Measurements from ENCODE around the gene CEP41.
A peak's percentile ranks its signal among the peaks of the same experiment; 100 is the strongest.

CEP41 gene

DNA sequence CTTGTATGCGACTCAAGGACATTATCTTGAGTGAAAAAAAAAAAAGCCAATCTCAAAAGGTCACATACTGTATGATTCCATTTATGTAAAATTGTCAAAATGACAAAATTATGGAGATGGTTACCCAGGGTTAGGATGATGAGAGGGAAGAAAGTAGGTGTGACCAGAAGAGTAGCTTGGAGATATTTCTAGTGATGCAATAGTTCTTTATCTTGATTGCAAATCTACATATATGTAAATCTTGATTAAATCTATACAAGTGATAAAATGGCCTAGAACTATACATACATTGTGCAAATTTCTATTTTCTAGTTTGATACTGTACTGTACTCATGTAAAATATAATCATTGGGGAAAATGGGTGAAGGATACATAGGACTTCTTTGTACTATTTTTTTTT, 4.6 kb downstream of the CEP41 start:
- TF ChIP-seq GATA3 (IDR thresholded peaks at IDR 0.05; ENCODE audit: low read depth, low read length) (0 out of 2 replicates have a peak, but pooled peaks have one; percentile 16), GATA2 (IDR thresholded peaks at IDR 0.05; ENCODE audit: low read depth, low read length) (no peak)

DNA sequence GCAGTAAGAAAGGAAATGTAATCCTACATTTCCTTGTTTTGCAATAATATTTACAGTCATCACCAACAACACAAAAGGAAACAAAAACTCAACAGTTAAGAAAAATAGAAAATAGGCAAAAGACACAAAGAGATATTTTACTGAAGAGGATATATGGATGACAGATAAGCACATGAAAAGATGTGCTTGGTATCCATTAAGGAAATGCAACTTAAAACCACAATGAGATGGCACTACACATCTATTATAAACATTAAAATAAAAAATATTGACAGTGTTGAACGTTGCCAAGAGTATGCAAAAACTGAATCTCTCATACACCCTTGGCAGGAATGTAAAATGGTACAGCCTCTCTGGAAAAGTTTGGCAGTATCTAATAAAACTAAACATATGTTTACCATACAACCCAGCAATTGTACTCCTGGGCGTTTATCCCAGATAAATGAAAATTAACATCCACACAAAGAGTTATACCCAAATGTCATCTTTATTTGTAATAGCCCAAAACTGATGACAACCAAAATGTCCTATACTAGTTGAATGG, 5.4 kb downstream of the CEP41 start:
- TF ChIP-seq GATA3 (IDR thresholded peaks at IDR 0.05; ENCODE audit: low read depth, low read length) (no peak), GATA2 (IDR thresholded peaks at IDR 0.05; ENCODE audit: low read depth, low read length) (no peak)

DNA sequence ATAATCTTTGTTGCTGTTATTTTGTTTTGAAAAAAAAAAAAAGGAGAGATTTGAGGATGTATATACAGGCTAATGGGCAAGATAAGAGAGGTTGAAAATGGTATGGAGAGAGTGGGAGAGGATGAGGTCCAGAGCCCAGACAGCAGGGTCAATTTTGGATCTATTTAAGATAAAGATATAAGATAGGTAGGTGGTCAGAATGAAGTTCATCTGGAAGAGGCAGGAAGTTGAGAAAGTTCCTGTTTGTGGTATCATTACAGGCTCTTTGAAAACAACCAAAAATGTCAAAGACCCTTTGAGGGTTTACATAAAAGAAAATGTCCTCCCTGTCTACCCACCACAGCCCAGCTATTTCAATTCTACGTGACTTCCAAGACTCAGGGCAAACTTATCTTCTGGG, 7.5 kb downstream of the CEP41 start:
- TF ChIP-seq GATA3 (IDR thresholded peaks at IDR 0.05; ENCODE audit: low read depth, low read length), result no peak

DNA sequence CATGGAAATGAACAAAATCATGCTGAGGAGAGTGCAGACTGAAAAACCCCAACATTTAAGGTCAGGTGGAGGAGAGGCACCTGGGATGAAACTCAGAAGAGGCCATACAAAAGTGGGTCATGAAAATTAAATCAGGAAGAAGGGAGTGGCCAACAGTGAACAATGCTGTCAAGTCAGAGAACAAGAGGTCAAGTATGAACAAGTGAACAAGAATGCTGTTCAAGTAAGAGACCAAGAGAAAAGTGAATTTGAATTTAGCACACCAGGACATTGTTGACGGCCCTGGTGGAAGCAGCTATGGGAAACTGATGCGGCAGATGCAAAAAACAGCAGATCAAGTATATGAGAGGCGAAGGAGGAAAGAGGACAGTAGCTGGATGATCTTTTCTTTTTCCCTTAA, 7.9 kb downstream of the CEP41 start:
- TF ChIP-seq GATA3 (IDR thresholded peaks at IDR 0.05; ENCODE audit: low read depth, low read length) (no peak), GATA2 (IDR thresholded peaks at IDR 0.05; ENCODE audit: low read depth, low read length) (no peak)

DNA sequence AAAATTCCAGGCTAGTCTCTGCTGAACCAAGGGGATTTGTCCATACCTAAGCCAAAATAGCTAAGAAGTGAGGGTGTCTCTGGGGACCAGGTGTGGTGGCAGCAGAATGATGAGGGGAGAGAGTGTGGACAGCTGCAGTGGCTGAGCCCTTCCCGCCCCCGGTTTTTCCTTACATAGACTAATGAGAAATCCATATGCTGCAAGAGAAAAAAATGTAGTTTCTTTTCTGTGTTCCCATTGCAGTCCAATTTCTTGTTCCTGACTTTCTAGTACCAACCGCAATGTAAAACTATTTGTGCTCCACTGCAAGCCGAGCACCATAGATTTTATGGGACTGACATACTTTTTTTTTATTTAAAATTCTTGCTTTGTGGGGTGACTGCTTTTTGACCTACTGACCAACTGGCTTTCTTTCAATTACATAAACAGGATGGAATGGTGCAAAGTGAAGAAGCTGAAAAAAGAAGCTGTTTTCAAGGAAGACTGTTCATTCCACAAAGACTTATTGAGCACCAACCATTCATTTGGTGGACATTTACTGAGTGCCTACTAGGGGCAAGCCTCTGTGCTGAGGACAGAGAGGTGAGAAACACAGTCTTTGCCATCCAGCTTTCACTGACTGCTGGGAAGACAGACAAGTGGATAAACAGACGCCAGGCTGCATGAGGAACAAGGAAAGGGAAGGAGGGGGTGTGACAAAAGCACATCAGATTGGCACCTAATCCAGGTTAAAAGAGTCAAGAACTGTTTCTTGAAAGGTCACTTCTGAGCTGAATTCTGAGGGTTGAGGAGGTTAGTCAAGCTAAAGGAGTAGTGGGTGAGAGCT, 9.8 kb downstream of the CEP41 start:
- TF ChIP-seq GATA3 (IDR thresholded peaks at IDR 0.05; ENCODE audit: low read depth, low read length), result no peak
- no peak for TF ChIP-seq GATA2 (IDR thresholded peaks at IDR 0.05; ENCODE audit: low read depth, low read length)

DNA sequence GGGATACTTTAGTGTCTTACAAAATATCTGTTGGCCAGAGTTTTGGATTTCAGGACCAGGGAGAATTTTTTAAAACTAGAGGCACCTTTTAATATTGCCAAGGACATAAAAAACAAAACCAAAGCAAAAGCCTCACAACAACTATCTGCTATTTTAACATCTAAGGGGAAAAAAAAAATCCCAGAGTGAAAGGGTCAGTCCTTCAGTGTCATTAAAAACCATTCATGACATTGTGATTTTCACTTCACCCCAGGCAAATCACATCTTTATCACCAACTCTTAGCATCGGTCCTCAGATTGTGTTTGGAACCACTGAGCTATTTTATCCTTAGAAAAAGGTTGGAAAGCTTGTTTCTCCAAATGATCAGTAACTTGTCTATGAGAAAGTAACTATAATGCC, 10.7 kb downstream of the CEP41 start:
- TF ChIP-seq GATA3 (IDR thresholded peaks at IDR 0.05; ENCODE audit: low read depth, low read length) (no peak), GATA2 (IDR thresholded peaks at IDR 0.05; ENCODE audit: low read depth, low read length) (no peak)

DNA sequence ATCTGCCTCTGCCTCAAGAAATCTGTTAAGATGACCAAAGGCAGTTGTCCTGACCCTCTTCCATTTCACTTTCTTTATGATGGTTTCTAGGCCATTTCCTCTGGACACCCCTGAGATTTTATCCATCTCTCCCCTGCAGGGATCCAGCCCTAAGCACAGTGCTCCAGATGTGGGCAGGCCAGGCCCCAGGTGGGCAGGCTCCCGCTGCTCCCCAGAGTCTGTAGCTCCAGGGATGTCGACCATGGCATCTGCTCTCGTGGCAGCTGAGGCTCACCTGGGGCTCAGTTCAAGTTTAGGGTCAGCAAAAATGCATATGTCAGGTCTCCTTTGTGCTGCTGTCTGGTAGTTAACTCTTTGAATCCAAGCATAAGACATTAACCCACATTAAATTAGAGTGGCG, 11.8 kb downstream of the CEP41 start:
- TF ChIP-seq GATA2 (IDR thresholded peaks at IDR 0.05; ENCODE audit: low read depth, low read length), result no peak
- no peak for TF ChIP-seq GATA3 (IDR thresholded peaks at IDR 0.05; ENCODE audit: low read depth, low read length)

DNA sequence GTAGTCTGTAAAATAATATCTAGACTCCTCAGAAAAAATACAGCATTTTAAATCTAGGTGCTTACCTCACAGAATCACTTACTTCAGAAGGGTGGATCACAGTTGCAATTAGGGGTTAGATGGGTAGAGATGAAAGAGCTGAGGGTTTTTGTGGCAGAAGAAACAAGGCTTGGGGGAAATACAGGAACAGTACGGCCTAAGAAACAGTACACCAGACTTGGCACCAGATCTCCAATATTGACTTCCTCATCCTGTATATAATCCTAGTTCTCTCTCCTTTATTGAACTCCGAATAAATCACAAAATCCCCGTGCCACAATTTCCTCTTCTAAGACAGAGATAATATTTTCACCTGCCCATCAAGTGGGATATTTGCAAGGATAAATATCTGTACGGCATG, 14.3 kb downstream of the CEP41 start:
- no peak for TF ChIP-seq GATA3 (IDR thresholded peaks at IDR 0.05; ENCODE audit: low read depth, low read length)
- TF ChIP-seq GATA2 (IDR thresholded peaks at IDR 0.05; ENCODE audit: low read depth, low read length), result no peak

DNA sequence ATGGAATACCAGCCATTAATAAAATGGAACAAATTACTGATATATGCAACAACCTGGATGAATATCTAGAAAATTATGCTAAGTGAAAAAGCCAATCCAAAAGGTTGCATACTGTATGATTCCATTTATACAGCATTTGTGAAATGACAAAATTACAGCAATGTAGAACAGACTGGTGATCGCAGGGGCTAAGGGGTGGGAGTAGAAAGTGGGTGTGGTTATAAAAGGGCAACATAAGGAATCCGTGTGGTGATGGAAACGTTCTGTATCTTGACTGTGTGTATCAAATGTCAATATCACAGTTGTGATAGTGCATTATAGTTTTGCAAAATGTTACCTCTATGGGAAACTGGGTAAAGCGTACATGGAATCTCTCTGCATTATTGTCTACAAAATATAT, 15.0 kb downstream of the CEP41 start:
- TF ChIP-seq GATA3 (IDR thresholded peaks at IDR 0.05; ENCODE audit: low read depth, low read length) (no peak), GATA2 (IDR thresholded peaks at IDR 0.05; ENCODE audit: low read depth, low read length) (no peak)

DNA sequence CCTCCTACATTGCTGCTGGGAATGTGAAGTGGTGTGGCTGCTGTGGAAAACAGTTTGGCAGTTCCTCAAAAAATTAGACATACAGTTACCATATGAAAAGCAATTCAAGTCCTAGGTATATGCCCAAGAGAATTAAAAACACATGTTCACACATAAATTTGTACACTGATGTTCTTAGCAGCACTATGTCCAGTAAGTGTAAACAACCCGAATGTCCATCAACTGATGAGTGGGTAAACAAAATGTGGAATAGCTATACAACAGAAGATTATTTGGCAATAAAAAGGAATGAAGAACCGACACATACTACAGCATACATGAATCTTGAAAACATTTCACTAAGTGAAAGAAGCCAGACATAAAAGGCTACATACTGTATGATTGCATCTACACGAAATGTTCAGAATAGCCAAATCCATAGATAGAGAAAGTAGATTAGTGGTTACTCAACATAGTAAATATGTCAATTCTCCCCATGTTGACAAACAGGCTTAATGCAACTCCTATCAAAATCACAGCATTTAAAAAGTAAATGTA, 17.2 kb downstream of the CEP41 start:
- TF ChIP-seq GATA3 (IDR thresholded peaks at IDR 0.05; ENCODE audit: low read depth, low read length), result peak; percentile 42; the same call in 1 of the 2 replicates
- no peak for TF ChIP-seq GATA2 (IDR thresholded peaks at IDR 0.05; ENCODE audit: low read depth, low read length)

DNA sequence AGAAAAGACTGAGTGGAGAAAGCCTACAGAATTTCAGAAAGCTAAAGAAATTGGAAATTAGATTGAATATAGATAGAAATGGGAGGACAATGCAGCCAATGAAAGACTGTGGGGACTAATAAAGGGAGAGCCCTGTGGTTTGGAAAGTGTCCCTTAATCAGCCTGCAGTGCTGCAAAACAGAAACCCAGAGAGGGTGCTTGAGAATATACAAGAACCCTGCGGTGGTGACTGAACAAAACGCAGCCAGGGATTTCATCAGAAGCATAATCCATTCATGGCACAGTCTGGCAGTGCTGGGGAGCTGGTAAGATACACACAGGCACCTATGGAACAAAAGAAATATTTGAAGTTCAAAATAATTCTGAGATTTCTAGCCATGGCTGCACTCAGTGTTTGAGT, 19.1 kb downstream of the CEP41 start:
- TF ChIP-seq GATA2 (IDR thresholded peaks at IDR 0.05; ENCODE audit: low read depth, low read length), result no peak
- no peak for TF ChIP-seq GATA3 (IDR thresholded peaks at IDR 0.05; ENCODE audit: low read depth, low read length)

DNA sequence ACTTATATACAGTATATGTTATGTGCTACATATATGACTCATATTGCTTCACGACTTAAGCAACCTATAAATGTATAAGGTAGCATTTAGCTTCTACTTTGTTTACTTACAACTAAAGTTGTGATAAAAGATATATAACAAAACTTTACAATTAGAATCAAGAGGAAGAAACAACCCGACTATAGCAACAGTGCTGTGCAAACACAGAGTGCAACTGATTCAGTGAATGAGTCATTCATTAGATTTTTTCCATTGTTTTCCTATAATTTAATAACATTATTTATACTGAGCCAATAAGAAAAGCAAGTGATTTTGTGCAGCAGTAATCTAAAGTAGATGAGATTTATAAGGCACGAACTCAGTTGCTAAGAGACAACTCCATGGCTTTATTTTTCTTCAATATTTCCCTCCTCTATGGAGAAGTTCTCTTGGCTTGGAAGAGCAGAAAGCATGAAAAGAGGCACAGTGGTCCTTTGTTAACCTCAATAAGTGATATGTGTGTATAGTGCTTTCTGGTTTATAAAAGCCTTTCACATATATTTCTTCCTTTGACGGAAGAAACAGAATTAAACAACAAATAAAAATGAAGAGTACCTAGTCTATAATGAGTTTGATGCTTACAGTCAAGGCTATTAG, 19.8 kb downstream of the CEP41 start:
- TF ChIP-seq GATA3 (IDR thresholded peaks at IDR 0.05; ENCODE audit: low read depth, low read length) (no peak), GATA2 (IDR thresholded peaks at IDR 0.05; ENCODE audit: low read depth, low read length) (no peak)

DNA sequence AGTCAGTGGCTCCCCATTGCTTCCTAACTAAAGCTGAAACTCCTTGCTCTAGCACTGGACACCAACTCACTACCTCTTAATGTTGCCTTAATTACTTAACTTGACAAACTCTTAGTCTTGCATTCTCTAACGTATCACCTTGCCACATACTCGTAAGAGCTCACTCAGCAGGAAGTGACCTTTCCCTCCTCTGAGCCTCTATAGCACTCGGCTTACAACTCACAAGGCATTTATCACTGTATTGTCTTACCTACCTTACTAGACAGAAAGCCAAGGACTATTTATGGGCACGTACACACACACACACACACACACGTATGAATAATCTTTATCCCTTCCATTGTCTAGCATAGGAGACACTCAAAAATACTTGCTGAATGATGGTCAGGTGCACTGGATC, 21.2 kb downstream of the CEP41 start:
- TF ChIP-seq GATA2 (IDR thresholded peaks at IDR 0.05; ENCODE audit: low read depth, low read length) (no peak), GATA3 (IDR thresholded peaks at IDR 0.05; ENCODE audit: low read depth, low read length) (no peak)

DNA sequence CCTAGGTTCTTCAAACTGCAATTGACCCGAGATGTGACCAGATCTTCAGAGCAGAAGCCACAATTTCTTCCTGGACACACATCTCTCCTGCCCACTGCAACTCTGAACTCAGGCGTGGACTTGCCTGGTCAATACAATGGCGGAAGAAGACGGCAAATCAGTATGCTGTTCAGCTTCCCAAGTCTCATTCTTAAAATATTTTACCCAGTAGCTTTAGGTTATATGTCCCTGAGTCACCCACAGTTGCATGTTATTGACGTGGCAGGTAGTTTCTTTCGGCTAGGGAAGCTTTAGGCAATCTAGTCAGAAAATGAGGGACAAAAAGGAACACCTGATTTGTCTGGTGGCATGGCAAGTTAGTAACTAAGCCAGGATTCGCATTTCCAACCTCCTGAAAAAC, 22.5 kb downstream of the CEP41 start:
- no peak for TF ChIP-seq GATA3 (IDR thresholded peaks at IDR 0.05; ENCODE audit: low read depth, low read length)
- no peak for TF ChIP-seq GATA2 (IDR thresholded peaks at IDR 0.05; ENCODE audit: low read depth, low read length)

DNA sequence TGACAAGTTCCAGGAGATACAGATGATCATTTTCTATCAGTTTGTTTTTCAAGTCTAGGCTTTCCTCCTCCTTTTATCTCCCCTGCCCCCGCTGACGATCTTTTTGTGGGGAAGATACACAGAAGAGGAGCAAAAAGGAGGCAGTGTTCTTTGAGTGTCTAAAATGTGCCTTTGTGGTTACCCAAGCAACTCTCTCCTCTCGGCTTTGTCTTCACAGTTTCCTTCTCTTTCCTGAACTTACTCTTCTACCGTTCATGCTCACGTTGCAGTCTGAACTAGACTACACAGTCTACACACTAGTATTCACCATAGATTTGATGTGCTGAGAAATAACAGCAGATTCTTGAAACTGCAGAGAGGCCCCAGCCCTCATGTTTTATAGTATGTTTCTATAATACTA, 23.6 kb downstream of the CEP41 start:
- TF ChIP-seq GATA3 (IDR thresholded peaks at IDR 0.05; ENCODE audit: low read depth, low read length) (no peak), GATA2 (IDR thresholded peaks at IDR 0.05; ENCODE audit: low read depth, low read length) (no peak)
